SK-N-SH (cell line): Measurements from ENCODE around the gene CRP. TPM values are rescaled to one million over a fixed set of nuclear protein-coding genes. Genes with fewer than 3 reads are reported as not detected.

Experiments
- CTCF ChIA-PET: fragments of 300-600, 350-600 bp; formaldehyde crosslinking; extraction: SDS; loops from one replicate; lab custom pipeline; 2021; lab: Yijun Ruan, JAX
- POLR2A ChIA-PET: fragments of 350-600 bp; sonication (Branson Sonifier 250); formaldehyde crosslinking; extraction: SDS; loops from one replicate; lab custom pipeline; 2020; ENCODE audit warnings: antibody characterized with exemption, inconsistent platforms; lab: Yijun Ruan, JAX
- DNase-seq: peaks from one replicate; pipeline ENCODE4 v3.0.0; 2012
- H2AFZ ChIP-seq: fragments of 200-600 bp; sonication (generic); 2 replicates; pipeline ENCODE4 v1.8.1; 2016; ENCODE audit warnings: antibody characterized with exemption, mild to moderate bottlenecking, low read depth
- H3F3A ChIP-seq: fragments of 200-600 bp; sonication (generic); replicated peaks from 2 replicates; pipeline ENCODE3; 2016; ENCODE audit warnings: antibody characterized with exemption, mild to moderate bottlenecking; ENCODE audit not compliant: insufficient read depth
- H3K27ac ChIP-seq, 2 experiments: fragments of 200-500 bp in 1 of 2; fragments of 200-600 bp in 1 of 2; sonication (Bioruptor generic) in 1 of 2; sonication (generic), shearing (Covaris generic) in 1 of 2; 2 replicates each; pipeline versions ENCODE4 v1.5.1 to v1.6.1; 2014 to 2016; ENCODE audit warnings: low read depth in 2 of 2, inconsistent platforms in 1 of 2, low read length in 1 of 2, mild to moderate bottlenecking in 1 of 2, mixed read lengths in 1 of 2
- H3K27me3 ChIP-seq: fragments of 200-600 bp; sonication (generic), shearing (Covaris generic); 2 replicates; pipeline ENCODE4 v1.6.1; 2016; ENCODE audit warnings: mixed run types; ENCODE audit not compliant: insufficient read depth
- H3K36me3 ChIP-seq, 2 experiments: fragments of 200-500 bp in 1 of 2; fragments of 200-600 bp in 1 of 2; sonication (Bioruptor generic) in 1 of 2; sonication (generic) in 1 of 2; replicated peaks in 1 of 2; 2 replicates each; pipeline versions ENCODE3 to v1.5.1; 2014 to 2016; ENCODE audit warnings: low read length in 1 of 2, mild to moderate bottlenecking in 1 of 2; ENCODE audit not compliant: insufficient read depth in 2 of 2, control insufficient read depth in 1 of 2
- H3K4me1 ChIP-seq, 2 experiments: fragments of 200-500 bp in 1 of 2; fragments of 200-600 bp in 1 of 2; sonication (Bioruptor generic) in 1 of 2; sonication (generic), shearing (Covaris generic) in 1 of 2; 2 replicates each; pipeline versions ENCODE4 v1.5.1 to v1.6.1; 2014 to 2016; ENCODE audit warnings: low read depth in 1 of 2, low read length in 1 of 2, mixed run types in 1 of 2; ENCODE audit not compliant: insufficient read depth in 2 of 2, control insufficient read depth in 1 of 2
- H3K4me2 ChIP-seq: fragments of 200-600 bp; sonication (generic), shearing (Covaris generic); 2 replicates; pipeline ENCODE4 v1.6.1; 2017; ENCODE audit warnings: mixed run types
- H3K4me3 ChIP-seq, 2 experiments: fragments of 200-500 bp in 1 of 2; fragments of 200-600 bp in 1 of 2; sonication (Bioruptor generic) in 1 of 2; sonication (generic), shearing (Covaris generic) in 1 of 2; 2 replicates each; pipeline versions ENCODE4 v1.5.1 to v1.8.1; 2014 to 2016; ENCODE audit warnings: low read depth in 2 of 2, inconsistent platforms in 1 of 2, low read length in 1 of 2, mild to moderate bottlenecking in 1 of 2, mixed read lengths in 1 of 2, moderate library complexity in 1 of 2
- H3K79me2 ChIP-seq: fragments of 200-600 bp; sonication (generic); 2 replicates; pipeline ENCODE4 v1.8.1; 2017; ENCODE audit warnings: mild to moderate bottlenecking; ENCODE audit not compliant: insufficient read depth
- H3K9ac ChIP-seq: fragments of 200-600 bp; sonication (generic); 2 replicates; pipeline ENCODE4 v1.6.1; 2017; ENCODE audit warnings: mixed run types
- H3K9me2 ChIP-seq: fragments of 200-600 bp; sonication (generic); 2 replicates; pipeline ENCODE4 v1.6.1; 2017; ENCODE audit warnings: mixed run types
- H3K9me3 ChIP-seq: fragments of 200-600 bp; sonication (generic); 2 replicates; pipeline ENCODE4 v1.6.1; 2017; ENCODE audit warnings: mixed run types, mild to moderate bottlenecking, moderate library complexity
- H4K20me1 ChIP-seq: fragments of 200-600 bp; sonication (generic); 2 replicates; pipeline ENCODE4 v1.6.1; 2017; ENCODE audit warnings: mild to moderate bottlenecking, mixed run types; ENCODE audit not compliant: insufficient read depth
- CTCF ChIP-seq: fragments of 200-600 bp; sonication (generic); IDR thresholded peaks from 2 replicates; pipeline ENCODE4 v1.6.1; 2017; ENCODE audit warnings: antibody characterized with exemption, mild to moderate bottlenecking, moderate library complexity
- ELF1 ChIP-seq: IDR thresholded peaks from 2 replicates; pipeline ENCODE4 v1.4.0; 2012
- FOXJ3 ChIP-seq: sonication (generic); formaldehyde crosslinking; IDR thresholded peaks from 2 replicates; pipeline ENCODE4 v1.5.1; 2020; ENCODE audit warnings: mild to moderate bottlenecking, missing genetic modification reagents
- GABPA ChIP-seq: IDR thresholded peaks from 2 replicates; pipeline ENCODE4 v1.4.0; 2012; ENCODE audit warnings: low read depth, mild to moderate bottlenecking
- IRF3 ChIP-seq: fragments of 150-350 bp; IDR thresholded peaks from 2 replicates; pipeline ENCODE4 v1.6.1; 2016; ENCODE audit warnings: mild to moderate bottlenecking, low read depth, low read length
- JUND ChIP-seq: IDR thresholded peaks from 2 replicates; pipeline ENCODE4 v1.4.0; 2012
- MAX ChIP-seq: IDR thresholded peaks from 2 replicates; pipeline ENCODE4 v1.4.0; 2012; ENCODE audit warnings: low read depth
- NRF1 ChIP-seq: IDR thresholded peaks from 2 replicates; pipeline ENCODE4 v1.6.1; 2012; ENCODE audit warnings: low read depth, mild to moderate bottlenecking, low read length
- PBX3 ChIP-seq: IDR thresholded peaks from 2 replicates; pipeline ENCODE4; 2012
- POLR2AphosphoS5 ChIP-seq: IDR thresholded peaks from 2 replicates; pipeline ENCODE4 v1.6.1; 2012; ENCODE audit warnings: low read depth, low read length
- REST ChIP-seq: IDR thresholded peaks from 2 replicates; pipeline ENCODE4 v1.6.1; 2012; ENCODE audit warnings: mild to moderate bottlenecking, low read depth, low read length, moderate library complexity
- RFX5 ChIP-seq: IDR thresholded peaks from 2 replicates; pipeline ENCODE4 v1.6.1; 2012; ENCODE audit warnings: mild to moderate bottlenecking, improper control_type of control experiment, low read length
- TAF1 ChIP-seq: IDR thresholded peaks from 2 replicates; pipeline ENCODE4 v1.6.1; 2012; ENCODE audit warnings: low read depth, mild to moderate bottlenecking, low read length, moderate library complexity, borderline replicate concordance
- TEAD4 ChIP-seq: IDR thresholded peaks from 2 replicates; pipeline ENCODE4 v1.4.0; 2012; ENCODE audit warnings: mild to moderate bottlenecking, borderline replicate concordance; ENCODE audit not compliant: insufficient read depth
- USF1 ChIP-seq: IDR thresholded peaks from 2 replicates; pipeline ENCODE4 v1.4.0; 2012; ENCODE audit warnings: low read depth, borderline replicate concordance
- WGBS: methylation state at CpG from one replicate; pipeline ENCODE4 v1.1.6; 2017; ENCODE audit warnings: low lambda C conversion rate; 5-methylcytosine and 5-hydroxymethylcytosine counted together
- polyA plus RNA-seq, 3 experiments: library from polyadenylated mRNA; depleted of rRNA; stranded (reverse); fragments of >200 nt; gene quantifications; 2 replicates each; pipeline ENCODE4 v1.2.3, GENCODE V29; 2012

CRP gene
- polyA plus RNA-seq, 1 of the 3 experiments (the other 2 are of a cell fraction): not detected

GRCh38 chr1:159669338-159669737, 45.1 kb downstream of the CRP start:
- Histone ChIP-seq H3K79me2 (no peaks in the 10 kb centered on the region), H4K20me1 (no peaks in the 10 kb centered on the region), H3K9me2 (no peaks in the 10 kb centered on the region), H3K27ac (no peak overlapping the region), H3K27me3 (peaks cover 8% of the 10 kb centered on the region; the same call in 1 of the 2 replicates), H3F3A (no peaks in the 10 kb centered on the region), H3K4me1 (no peaks in the 10 kb centered on the region), H3K9me3 (no peaks in the 10 kb centered on the region), H3K4me2 (no peak overlapping the region), H3K4me3 (no peak overlapping the region), H3K9ac (no peak overlapping the region), H2AFZ (no peak overlapping the region), H3K36me3 (no peaks in the 10 kb centered on the region)
- ChIA-PET CTCF (interaction anchor here (0.6 kb wide), 1 partner anchor 23 kb away, joined by 3 read pairs; no protein-coding TSS in a partner anchor), POLR2A (no interaction called here)
- no peak for DNase-seq
- WGBS: 0% methylated on average over 1 of the region's 1 CpG
- no peak for TF ChIP-seq MAX
- no peak for TF ChIP-seq NRF1
- TF ChIP-seq CTCF: no peak
- no peak for TF ChIP-seq REST
- TF ChIP-seq JUND: no peak
- no peak for TF ChIP-seq IRF3
- no peak for TF ChIP-seq USF1
- no peak for TF ChIP-seq GABPA
- TF ChIP-seq FOXJ3 (CRISPR knock-in tag): no peak
- TF ChIP-seq TAF1: no peak
- no peak for TF ChIP-seq PBX3
- TF ChIP-seq RFX5: no peak
- no peak for TF ChIP-seq ELF1
- TF ChIP-seq POLR2AphosphoS5: no peak
- TF ChIP-seq TEAD4: no peak
- TF ChIP-seq, all 33 proteins: peak for 0
